B cell (primary cell): Measurements from ENCODE around the gene ZBTB14.

Source experiments
- EZH2 ChIP-seq: IDR thresholded peaks from 2 replicates; pipeline ENCODE4 v1.6.1; 2012; ENCODE audit warnings: borderline replicate concordance, low read depth, mild to moderate bottlenecking, moderate library complexity, low read length; ENCODE audit not compliant: insufficient read depth, poor library complexity, severe bottlenecking
- TF ChIP-seq, protein P1 (sequence below): fragments of 200-600 bp; IDR thresholded peaks from one replicate; pipeline ENCODE4 v1.8.0; 2022; ENCODE audit warnings: antibody characterized with exemption, mild to moderate bottlenecking

DNA sequence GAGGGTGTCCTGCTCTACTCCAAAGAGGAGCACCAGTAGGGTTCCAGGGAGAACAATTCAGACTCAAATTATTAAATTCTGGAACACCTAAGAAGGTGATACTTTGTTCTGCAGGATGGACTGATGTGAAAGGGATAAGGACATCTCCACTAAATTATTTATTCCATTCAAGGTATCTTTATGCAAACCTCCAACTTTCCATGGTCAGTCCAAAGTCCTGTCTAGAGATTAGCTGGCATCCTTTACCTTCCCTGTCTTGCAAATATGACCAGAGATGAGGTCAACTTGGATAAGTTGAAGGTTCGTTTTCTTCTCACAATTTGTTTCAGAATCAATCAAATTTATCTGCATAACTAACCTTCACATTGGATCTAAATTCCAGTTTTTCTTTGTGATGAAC lies 8.7 kb upstream of the ZBTB14 start:
- TF ChIP-seq, protein P1, sequence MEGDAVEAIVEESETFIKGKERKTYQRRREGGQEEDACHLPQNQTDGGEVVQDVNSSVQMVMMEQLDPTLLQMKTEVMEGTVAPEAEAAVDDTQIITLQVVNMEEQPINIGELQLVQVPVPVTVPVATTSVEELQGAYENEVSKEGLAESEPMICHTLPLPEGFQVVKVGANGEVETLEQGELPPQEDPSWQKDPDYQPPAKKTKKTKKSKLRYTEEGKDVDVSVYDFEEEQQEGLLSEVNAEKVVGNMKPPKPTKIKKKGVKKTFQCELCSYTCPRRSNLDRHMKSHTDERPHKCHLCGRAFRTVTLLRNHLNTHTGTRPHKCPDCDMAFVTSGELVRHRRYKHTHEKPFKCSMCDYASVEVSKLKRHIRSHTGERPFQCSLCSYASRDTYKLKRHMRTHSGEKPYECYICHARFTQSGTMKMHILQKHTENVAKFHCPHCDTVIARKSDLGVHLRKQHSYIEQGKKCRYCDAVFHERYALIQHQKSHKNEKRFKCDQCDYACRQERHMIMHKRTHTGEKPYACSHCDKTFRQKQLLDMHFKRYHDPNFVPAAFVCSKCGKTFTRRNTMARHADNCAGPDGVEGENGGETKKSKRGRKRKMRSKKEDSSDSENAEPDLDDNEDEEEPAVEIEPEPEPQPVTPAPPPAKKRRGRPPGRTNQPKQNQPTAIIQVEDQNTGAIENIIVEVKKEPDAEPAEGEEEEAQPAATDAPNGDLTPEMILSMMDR: no peak
- no peak for TF ChIP-seq EZH2
